Astrocyte (in vitro differentiated cells and primary cell): ENCODE results near the gene WDR27.

Experiments
- EZH2 ChIP-seq: IDR thresholded peaks from 2 replicates; pipeline ENCODE4 v1.6.1; 2012; ENCODE audit warnings: mild to moderate bottlenecking, low read length, inconsistent platforms; ENCODE audit not compliant: insufficient read depth
- TF ChIP-seq, protein P1 (sequence below): IDR thresholded peaks from 2 replicates; pipeline ENCODE4 v1.5.1; 2011; ENCODE audit warnings: low read depth, mild to moderate bottlenecking, inconsistent platforms, low read length, moderate library complexity; ENCODE audit not compliant: insufficient read depth

DNA sequence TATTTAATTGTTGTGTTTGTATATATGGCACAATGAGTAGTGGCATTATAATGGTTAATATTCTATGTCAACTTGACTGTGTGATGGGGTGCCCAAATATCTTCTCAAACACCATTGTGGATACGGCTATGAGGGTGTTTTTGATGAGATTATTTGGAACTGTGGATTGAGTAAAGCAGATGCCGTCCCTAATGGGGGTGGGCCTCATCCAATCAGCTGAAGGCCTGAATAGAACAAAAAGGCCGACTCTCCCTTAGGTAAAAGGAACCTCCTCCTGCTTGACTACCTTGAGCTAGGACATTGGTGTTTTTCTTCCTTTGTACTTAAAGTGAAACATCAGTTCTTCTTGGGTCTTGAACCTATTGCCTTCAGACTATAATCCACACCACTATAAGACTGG lies 207.8 kb downstream of the WDR27 start:
- TF ChIP-seq, protein P1, sequence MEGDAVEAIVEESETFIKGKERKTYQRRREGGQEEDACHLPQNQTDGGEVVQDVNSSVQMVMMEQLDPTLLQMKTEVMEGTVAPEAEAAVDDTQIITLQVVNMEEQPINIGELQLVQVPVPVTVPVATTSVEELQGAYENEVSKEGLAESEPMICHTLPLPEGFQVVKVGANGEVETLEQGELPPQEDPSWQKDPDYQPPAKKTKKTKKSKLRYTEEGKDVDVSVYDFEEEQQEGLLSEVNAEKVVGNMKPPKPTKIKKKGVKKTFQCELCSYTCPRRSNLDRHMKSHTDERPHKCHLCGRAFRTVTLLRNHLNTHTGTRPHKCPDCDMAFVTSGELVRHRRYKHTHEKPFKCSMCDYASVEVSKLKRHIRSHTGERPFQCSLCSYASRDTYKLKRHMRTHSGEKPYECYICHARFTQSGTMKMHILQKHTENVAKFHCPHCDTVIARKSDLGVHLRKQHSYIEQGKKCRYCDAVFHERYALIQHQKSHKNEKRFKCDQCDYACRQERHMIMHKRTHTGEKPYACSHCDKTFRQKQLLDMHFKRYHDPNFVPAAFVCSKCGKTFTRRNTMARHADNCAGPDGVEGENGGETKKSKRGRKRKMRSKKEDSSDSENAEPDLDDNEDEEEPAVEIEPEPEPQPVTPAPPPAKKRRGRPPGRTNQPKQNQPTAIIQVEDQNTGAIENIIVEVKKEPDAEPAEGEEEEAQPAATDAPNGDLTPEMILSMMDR, result no peak
- TF ChIP-seq EZH2, result no peak
